Adrenal gland (tissue), 12 donors: ENCODE data around the gene ATG9A. TPM values are rescaled to one million over a fixed set of nuclear protein-coding genes. Genes with fewer than 3 reads are reported as not detected.

Experiments
- DNase-seq, 7 donors: peaks; one replicate each; pipeline ENCODE4 v3.0.0-alpha.2; 2019 to 2020
- H3K27ac ChIP-seq, 5 donors: fragments of 200-600 bp; sonication (generic) in 4 of 5; 1 replicate in 3 of 5; 2 replicates in 2 of 5; pipeline versions ENCODE4 v1.5.1 to v1.8.0; 2016 to 2020; ENCODE audit warnings: mild to moderate bottlenecking in 1 of 5
- H3K27me3 ChIP-seq: fragments of 200-600 bp; 2 replicates; pipeline ENCODE4 v1.8.0; 2021
- H3K36me3 ChIP-seq, 2 donors: fragments of 200-600 bp; replicated peaks in 1 of 2; 1 replicate in 1 of 2; 2 replicates in 1 of 2; pipeline versions ENCODE4 v1.5.1 to v1.8.0; 2018 to 2022
- H3K4me1 ChIP-seq, 2 donors: fragments of 200-600 bp; replicated peaks in 1 of 2; 1 replicate in 1 of 2; 2 replicates in 1 of 2; pipeline versions ENCODE4 v1.5.1 to v1.8.0; 2018 to 2021
- H3K4me3 ChIP-seq, 4 donors: fragments of 200-600 bp; sonication (generic) in 3 of 4; one replicate each; pipeline ENCODE4 v1.5.1; 2016 to 2018
- H3K9me3 ChIP-seq, 3 donors: fragments of 200-600 bp; sonication (generic) in 1 of 3; replicated peaks in 1 of 3; 1 replicate in 2 of 3; 2 replicates in 1 of 3; pipeline versions ENCODE4 v1.5.1 to v1.8.0; 2016 to 2021
- POLR2A ChIP-seq, 2 donors: fragments of 450-650 bp; IDR thresholded peaks; one replicate each; pipeline ENCODE4 v1.6.1; 2017; ENCODE audit warnings: antibody characterized with exemption in 2 of 2, mild to moderate bottlenecking in 2 of 2, moderate library complexity in 1 of 2
- WGBS, 4 donors: extraction: QIAGEN DNeasy Blood & Tissue Kit in 2 of 4; methylation state at CpG; one replicate each; pipeline versions ENCODE4 v1.1.5 to v1.1.7; 2013 to 2017; 5-methylcytosine and 5-hydroxymethylcytosine counted together
- intact Hi-C, 2 donors: fragments of 100-400 bp; cut with DNase I; formaldehyde crosslinking; loops; one replicate each; pipeline versions ENCODE4 v1.14.1 to v1.15.0; 2022 to 2023
- polyA plus RNA-seq, 3 donors: library from polyadenylated mRNA; stranded (reverse); fragments of 200-250 nt in 2 of 3; fragments of 350-450 nt in 1 of 3; fragmentation: Illumina TruSeq in 1 of 3; extraction: RNeasy Lipid Tissue Mini Kit (QIAGEN cat#74804) in 1 of 3; gene quantifications; one replicate each; pipeline ENCODE4 v1.2.3, GENCODE V29; 2013 to 2014
- total RNA-seq, 9 donors: library from RNA; depleted of rRNA in 4 of 9; stranded (reverse); fragments of >200 nt in 4 of 9; fragments of 120-200 nt in 1 of 9; fragmentation: NEBNext Ultra II Directional in 1 of 9; extraction: Animal tissue kit (Norgen Biotek cat#: 25700) in 1 of 9; gene quantifications; one replicate each; pipeline versions ENCODE4 v1.1.0 to v1.2.4, GENCODE V29; 2013 to 2023
- TF ChIP-seq, protein P1 (sequence below), 6 experiments: fragments of 450-650 bp in 4 of 6; fragments of 200-600 bp in 2 of 6; sonication (generic) in 1 of 6; IDR thresholded peaks; 1 replicate in 5 of 6; 2 replicates in 1 of 6; pipeline versions ENCODE4 v1.5.1 to v1.8.0; 2016 to 2021; ENCODE audit warnings: antibody characterized with exemption in 6 of 6, mild to moderate bottlenecking in 2 of 6, moderate library complexity in 1 of 6
- donor health status: healthy with polysubstance abuse.
- donor health status: Bipolar disorder and iron deficiency.
- donor health status: DM: yes; HTN: yes; CAD: no.
- donor health status: DM: no; HTN: no; CAD: no.
- donor health status: DM: no; HTN: no; CAD: no.
- donor health status: DM: yes; HTN: yes; CAD: no.

Gene ATG9A
- total and polyA plus RNA-seq, 12 donors, result 13.0 to 73.1 (median 51.3) TPM

- intact Hi-C loops, result loop anchor here (10.0 kb wide), 1 partner anchor 48 kb away; no protein-coding TSS in a partner anchor
- no peak for DNase-seq
- no peaks in the 10 kb centered on the region for H3K27me3 ChIP-seq
- no peak for TF ChIP-seq POLR2A (IDR thresholded peaks at IDR 0.05)
- TF ChIP-seq, protein P1, sequence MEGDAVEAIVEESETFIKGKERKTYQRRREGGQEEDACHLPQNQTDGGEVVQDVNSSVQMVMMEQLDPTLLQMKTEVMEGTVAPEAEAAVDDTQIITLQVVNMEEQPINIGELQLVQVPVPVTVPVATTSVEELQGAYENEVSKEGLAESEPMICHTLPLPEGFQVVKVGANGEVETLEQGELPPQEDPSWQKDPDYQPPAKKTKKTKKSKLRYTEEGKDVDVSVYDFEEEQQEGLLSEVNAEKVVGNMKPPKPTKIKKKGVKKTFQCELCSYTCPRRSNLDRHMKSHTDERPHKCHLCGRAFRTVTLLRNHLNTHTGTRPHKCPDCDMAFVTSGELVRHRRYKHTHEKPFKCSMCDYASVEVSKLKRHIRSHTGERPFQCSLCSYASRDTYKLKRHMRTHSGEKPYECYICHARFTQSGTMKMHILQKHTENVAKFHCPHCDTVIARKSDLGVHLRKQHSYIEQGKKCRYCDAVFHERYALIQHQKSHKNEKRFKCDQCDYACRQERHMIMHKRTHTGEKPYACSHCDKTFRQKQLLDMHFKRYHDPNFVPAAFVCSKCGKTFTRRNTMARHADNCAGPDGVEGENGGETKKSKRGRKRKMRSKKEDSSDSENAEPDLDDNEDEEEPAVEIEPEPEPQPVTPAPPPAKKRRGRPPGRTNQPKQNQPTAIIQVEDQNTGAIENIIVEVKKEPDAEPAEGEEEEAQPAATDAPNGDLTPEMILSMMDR (IDR thresholded peaks at IDR 0.05), result no peak
- H3K36me3 ChIP-seq, result peaks cover 0 to 17% of the 10 kb centered on the region in 2 donors
- H3K4me3 ChIP-seq, result no peak overlapping the region
- H3K9me3 ChIP-seq, result no peaks in the 10 kb centered on the region
- 93 to 97% (median 94%) methylated on average over 10 of the region's 10 CpGs for WGBS, 4 donors
- H3K27ac ChIP-seq, result peak overlapping the region in 2 of 5 donors; percentile 18 to 90
- H3K4me1 ChIP-seq, result peaks cover 29 to 36% of the 10 kb centered on the region in 2 donors
These were observed 17.1 kb upstream of the ATG9A start for GRCh38 chr2:219246559-219246958.

DNA sequence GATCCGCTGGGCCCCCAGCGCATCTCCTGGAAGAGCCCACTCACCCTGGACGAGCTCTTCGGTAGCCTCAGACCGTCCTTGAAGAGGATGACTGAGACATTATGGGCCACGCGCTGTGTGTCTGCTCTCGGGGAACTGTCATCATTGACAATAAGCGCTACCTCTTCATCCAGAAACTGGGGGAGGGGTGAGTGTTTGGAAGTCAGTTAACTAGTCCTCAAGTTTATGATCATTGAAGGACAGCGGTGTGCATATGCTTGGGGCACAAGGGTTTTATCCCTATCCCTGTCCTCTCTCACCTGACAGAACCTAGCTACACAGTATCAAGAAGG, 16.4 kb upstream of the ATG9A start:
- intact Hi-C loops, result loop anchor here (10.0 kb wide), 1 partner anchor 49 kb away; no protein-coding TSS in a partner anchor
- H3K9me3 ChIP-seq, result no peaks in the 10 kb centered on the region
- H3K27me3 ChIP-seq, result no peaks in the 10 kb centered on the region
- peak overlapping the region; percentile 68 to 96 (median 87) for H3K27ac ChIP-seq
- H3K4me1 ChIP-seq, result peaks cover 29 to 36% of the 10 kb centered on the region in 2 donors
- DNase-seq, result peak in 2 of 7 donors; percentile 42 to 50
- H3K36me3 ChIP-seq, result peaks cover 0 to 17% of the 10 kb centered on the region in 2 donors
- H3K4me3 ChIP-seq, result peak overlapping the region; percentile 54 to 70 (median 65)
- 11 to 13% (median 12%) methylated on average over 6 to 10 of the region's 10 CpGs for WGBS, 4 donors
- TF ChIP-seq, protein P1 (IDR thresholded peaks at IDR 0.05), result no peak
- TF ChIP-seq POLR2A (IDR thresholded peaks at IDR 0.05), result no peak

DNA sequence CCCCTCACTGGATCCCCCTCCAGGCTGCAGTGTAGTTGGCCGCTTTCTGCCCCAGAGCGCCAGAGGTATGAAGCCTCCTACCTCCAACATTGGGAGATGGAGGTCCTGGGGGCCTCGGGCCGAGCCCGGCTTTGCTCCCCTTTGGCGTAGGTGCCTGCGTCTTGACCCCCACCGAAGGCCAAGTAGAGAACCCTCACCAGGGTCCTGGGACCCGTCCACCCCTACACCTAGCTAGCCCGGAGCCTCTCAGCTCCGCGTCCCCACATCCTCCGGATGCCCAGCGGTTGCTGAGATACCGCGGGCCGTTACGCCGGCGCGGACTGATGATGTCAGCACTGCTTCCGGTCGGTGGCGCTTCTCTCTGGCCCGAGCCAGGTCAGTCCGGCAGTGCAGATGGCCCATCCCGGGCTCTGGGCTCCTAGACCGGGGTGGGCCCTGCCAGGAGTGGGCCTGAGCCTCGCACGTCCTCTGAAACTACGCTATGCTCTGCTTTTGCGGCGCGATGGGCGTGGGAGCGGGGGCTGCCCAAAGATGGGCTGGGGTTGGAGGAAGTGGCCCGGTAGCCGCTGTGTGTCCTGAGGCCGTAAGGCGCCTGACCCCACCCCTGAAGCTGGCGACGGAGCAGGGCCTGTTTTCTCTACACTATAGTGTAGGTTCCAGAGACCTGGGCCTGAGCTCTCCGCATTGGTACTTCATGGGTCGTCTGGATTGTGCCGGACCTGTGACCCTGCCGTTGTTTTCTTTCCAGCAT, 15.9 kb upstream of the ATG9A start, which contains the start of the genes GLB1L and STK16:
Gene GLB1L (minus strand): TSS at position 297 of the 751 bp plus-strand sequence. CDS start 1,871 bp downstream, outside the sequence.
Gene STK16 (plus strand): TSS at position 332 of the 751 bp plus-strand sequence. CDS start 521 bp downstream, outside the sequence.
- intact Hi-C loops, result loop anchor here (10.0 kb wide), 1 partner anchor 49 kb away; no protein-coding TSS in a partner anchor
- Histone ChIP-seq H3K36me3 (peaks cover 0 to 17% of the 10 kb centered on the region in 2 donors), H3K27ac (peak within 1 kb of the TSS; percentile 68 to 96 (median 87)), H3K4me3 (peak within 1 kb of the TSS; percentile 54 to 70 (median 65)), H3K9me3 (no peaks in the 10 kb centered on the region), H3K4me1 (peaks cover 28 to 35% of the 10 kb centered on the region in 2 donors), H3K27me3 (no peaks in the 10 kb centered on the region)
- DNase-seq, result peak; percentile 92 to 98 (median 96)
- 0 to 1% (median 0%) methylated on average over 3 to 46 of the region's 46 CpGs for WGBS, 4 donors
- TF ChIP-seq, protein P1 (IDR thresholded peaks at IDR 0.05), result no peak
- TF ChIP-seq POLR2A (IDR thresholded peaks at IDR 0.05), result peak; percentile 68 to 87

DNA sequence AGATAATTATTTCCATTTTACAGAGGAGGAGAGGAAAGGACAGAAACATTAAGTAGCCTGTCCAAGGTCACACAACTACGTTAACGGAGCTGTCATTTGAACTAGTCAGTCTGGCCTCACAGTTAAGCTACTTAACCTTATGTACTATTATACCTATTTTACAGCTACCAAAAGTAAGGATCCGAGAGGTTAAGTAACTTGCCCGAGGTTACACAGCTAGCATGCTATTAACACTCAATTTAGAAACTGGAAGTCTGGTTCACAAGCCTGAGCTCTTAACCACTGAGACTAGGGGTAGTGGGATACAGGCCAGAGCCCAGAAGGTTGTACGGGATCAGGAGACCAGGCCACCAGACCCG, 15.3 kb upstream of the ATG9A start:
- TF ChIP-seq, protein P1 (IDR thresholded peaks at IDR 0.05), result no peak
- TF ChIP-seq POLR2A (IDR thresholded peaks at IDR 0.05), result no peak
- H3K9me3 ChIP-seq, result no peaks in the 10 kb centered on the region
- H3K27me3 ChIP-seq, result no peaks in the 10 kb centered on the region
- peak overlapping the region; percentile 68 to 96 (median 87) for H3K27ac ChIP-seq
- H3K4me1 ChIP-seq, result peaks cover 23 to 30% of the 10 kb centered on the region in 2 donors
- peaks cover 0 to 17% of the 10 kb centered on the region in 2 donors for H3K36me3 ChIP-seq
- peak overlapping the region in 2 of 4 donors; percentile 67 to 70 for H3K4me3 ChIP-seq
- intact Hi-C loops, result loop anchor here (10.0 kb wide), 1 partner anchor 50 kb away; no protein-coding TSS in a partner anchor
- DNase-seq, result no peak
- 17 to 26% (median 20%) methylated on average over 5 to 6 of the region's 6 CpGs for WGBS, 4 donors
